ENCODE measurements around the gene LMF1.
A peak's percentile ranks its signal among the peaks of the same experiment; 100 is the strongest.

LMF1 gene

GRCh38 chr16:1002399-1003166 is 31.8 kb upstream of the LMF1 start:
- DNase-seq = peak; percentile 23 to 45 (median 32)

GRCh38 chr16:1001096-1001495 is 30.3 kb upstream of the LMF1 start:
- DNase-seq = no peak

- no peak for DNase-seq
Observed at GRCh38 chr16:1000608-1001007, 29.8 kb upstream of the LMF1 start.

GRCh38 chr16:999677-1000076 is 28.9 kb upstream of the LMF1 start:
- DNase-seq = no peak

GRCh38 chr16:998615-999014 is 27.8 kb upstream of the LMF1 start:
- no peak for DNase-seq

GRCh38 chr16:998211-998610 is 27.4 kb upstream of the LMF1 start:
- no peak for DNase-seq

- peak; percentile 13 to 54 (median 42) for DNase-seq
Observed at GRCh38 chr16:997440-998051, 26.8 kb upstream of the LMF1 start.

GRCh38 chr16:996681-997080 is 25.9 kb upstream of the LMF1 start:
- no peak for DNase-seq

GRCh38 chr16:995783-996182 is 25.0 kb upstream of the LMF1 start:
- DNase-seq = no peak

- DNase-seq = no peak
Observed at GRCh38 chr16:995087-995486, 24.3 kb upstream of the LMF1 start.

- DNase-seq = no peak
Observed at GRCh38 chr16:993731-994130, 22.9 kb upstream of the LMF1 start.

- no peak for DNase-seq
Observed at GRCh38 chr16:991773-992172, 21.0 kb upstream of the LMF1 start.

GRCh38 chr16:991345-991744 is 20.6 kb upstream of the LMF1 start:
- no peak for DNase-seq

- no peak for DNase-seq
Observed at GRCh38 chr16:990516-991291, 19.9 kb upstream of the LMF1 start.

- DNase-seq = no peak
Observed at GRCh38 chr16:989354-989814, 18.6 kb upstream of the LMF1 start.

GRCh38 chr16:988471-989353 is 17.9 kb upstream of the LMF1 start:
- peak; percentile 48 to 64 (median 50) for DNase-seq

GRCh38 chr16:987906-988305 is 17.1 kb upstream of the LMF1 start:
- no peak for DNase-seq

GRCh38 chr16:986925-987582 is 16.3 kb upstream of the LMF1 start:
- DNase-seq = no peak

- no peak for DNase-seq
Observed at GRCh38 chr16:986411-986810, 15.6 kb upstream of the LMF1 start.

GRCh38 chr16:985646-986400 is 15.0 kb upstream of the LMF1 start:
- no peak for DNase-seq

All from suppressor macrophage (primary cell).